HepG2 (cell line): ENCODE data around the gene METRNL. TPM values are rescaled to one million over a fixed set of nuclear protein-coding genes. Genes with fewer than 3 reads are reported as not detected.
A peak's percentile ranks its signal among the peaks of the same experiment; 100 is the strongest.

Source experiments
- ATF7-NPFF ChIP-seq: sonication (generic); formaldehyde crosslinking; IDR thresholded peaks from 2 replicates; pipeline ENCODE4 v1.8.1; 2023; ENCODE audit warnings: mild to moderate bottlenecking, low read depth, missing genetic modification reagents, moderate library complexity
- CHD2 ChIP-seq: IDR thresholded peaks from 2 replicates; pipeline ENCODE4 v1.6.1; 2011; ENCODE audit warnings: low read depth, low read length, improper control_type of control experiment
- EEA1 ChIP-seq: sonication (generic); formaldehyde crosslinking; IDR thresholded peaks from 2 replicates; pipeline ENCODE4 v1.5.1; 2020; ENCODE audit warnings: mild to moderate bottlenecking, missing genetic modification reagents, borderline replicate concordance
- ESRRA ChIP-seq: sonication (generic); formaldehyde crosslinking; IDR thresholded peaks from 2 replicates; pipeline ENCODE4 v1.5.1; 2020; ENCODE audit warnings: mild to moderate bottlenecking, low read depth, missing genetic modification reagents
- ETV5 ChIP-seq: IDR thresholded peaks from 2 replicates; pipeline ENCODE4 v1.6.1; 2018; ENCODE audit warnings: missing biosample characterization, missing genetic modification reagents, inconsistent platforms, borderline replicate concordance
- MAFF ChIP-seq: IDR thresholded peaks from 2 replicates; pipeline ENCODE4 v1.6.1; 2011; ENCODE audit warnings: low read depth, low read length, improper control_type of control experiment
- REXO4 ChIP-seq: sonication (generic); formaldehyde crosslinking; IDR thresholded peaks from 2 replicates; pipeline ENCODE4 v1.8.0; 2022; ENCODE audit warnings: missing genetic modification reagents, mild to moderate bottlenecking, borderline replicate concordance
- STAT6 ChIP-seq: sonication (generic); formaldehyde crosslinking; IDR thresholded peaks from 2 replicates; pipeline ENCODE4 v1.4.0; 2020; ENCODE audit warnings: missing genetic modification reagents, mild to moderate bottlenecking, borderline replicate concordance
- XRCC5 ChIP-seq: fragments of 200-400 bp; formaldehyde crosslinking; optimal IDR thresholded peaks from 2 replicates; pipeline ENCODE3; 2017; ENCODE audit warnings: mild to moderate bottlenecking, low read length
- ZBED4 ChIP-seq: sonication (generic); formaldehyde crosslinking; IDR thresholded peaks from 2 replicates; pipeline ENCODE4 v1.4.0; 2020; ENCODE audit warnings: missing genetic modification reagents, borderline replicate concordance
- ZC3H4 ChIP-seq: sonication (generic); formaldehyde crosslinking; IDR thresholded peaks from 2 replicates; pipeline ENCODE4 v1.4.0; 2020; ENCODE audit warnings: missing genetic modification reagents, borderline replicate concordance
- ZNF281 ChIP-seq: sonication (generic); formaldehyde crosslinking; IDR thresholded peaks from 2 replicates; pipeline ENCODE4 v1.4.0; 2020; ENCODE audit warnings: missing genetic modification reagents, borderline replicate concordance
- ZNF30 ChIP-seq: sonication (generic); formaldehyde crosslinking; IDR thresholded peaks from 2 replicates; pipeline ENCODE4 v1.5.0; 2020; ENCODE audit warnings: mild to moderate bottlenecking, missing genetic modification reagents
- ZNF549 ChIP-seq: sonication (generic); formaldehyde crosslinking; IDR thresholded peaks from 2 replicates; pipeline ENCODE4 v1.5.0; 2020; ENCODE audit warnings: missing genetic modification reagents
- ZNF710 ChIP-seq: sonication (generic); formaldehyde crosslinking; IDR thresholded peaks from 2 replicates; pipeline ENCODE4 v1.5.0; 2020; ENCODE audit warnings: mild to moderate bottlenecking, missing genetic modification reagents, borderline replicate concordance
- ZNF850 ChIP-seq: sonication (generic); formaldehyde crosslinking; conservative IDR thresholded peaks from 2 replicates; pipeline ENCODE4 v1.9.0; 2021; ENCODE audit warnings: mild to moderate bottlenecking, missing genetic modification reagents
- polyA plus RNA-seq, 8 experiments: library from polyadenylated mRNA; depleted of rRNA in 3 of 8; stranded (reverse) in 7 of 8; unstranded in 1 of 8; fragments of >200 nt; fragmentation: Illumina TruSeq in 4 of 8; extraction: Trizol in 4 of 8; gene quantifications; 2 replicates each; pipeline versions ENCODE4 v1.2.1 to v1.2.3, GENCODE V29; 2011 to 2016; ENCODE audit warnings: low read depth in 4 of 8, missing spikeins in 1 of 8, mixed read lengths in 1 of 8; ENCODE audit not compliant: insufficient read depth in 1 of 8
- total RNA-seq, 5 experiments: library from RNA; depleted of rRNA; stranded (reverse); fragments of >200 nt; fragmentation: Illumina TruSeq; extraction: Trizol; gene quantifications; 2 replicates each; pipeline ENCODE4 v1.2.3, GENCODE V29; 2016; ENCODE audit warnings: low read depth in 1 of 5

METRNL gene
- total and polyA plus RNA-seq, 2 of the 13 experiments (the other 11 are each of a cell fraction or from before 2014, with no cell fraction given), result 0.66 to 0.84 TPM

GRCh38 chr17:83051396-83052240 lies 27.8 kb upstream of the METRNL start (continued):
- TF ChIP-seq ZNF281 (CRISPR knock-in tag), result no peak
- peak; percentile 65; the same call in 1 of the 2 replicates for TF ChIP-seq ZBED4 (CRISPR knock-in tag)
- TF ChIP-seq STAT6 (CRISPR knock-in tag), result peak; percentile 31; the same call in 1 of the 2 replicates
- TF ChIP-seq ZNF30 (CRISPR knock-in tag), result 0 out of 2 replicates have a peak, but pooled peaks have one; percentile 64
- no peak; the same call in 1 of the 2 replicates for TF ChIP-seq CHD2
- peak; percentile 77 for TF ChIP-seq ZNF710 (CRISPR knock-in tag)
- TF ChIP-seq ESRRA (CRISPR knock-in tag), result peak; percentile 80; the same call in 1 of the 2 replicates
- TF ChIP-seq REXO4 (CRISPR knock-in tag), result no peak
- no peak for TF ChIP-seq ZC3H4 (CRISPR knock-in tag)
- no peak for TF ChIP-seq MAFF
- TF ChIP-seq ZNF549 (CRISPR knock-in tag), result no peak
- no peak; the same call in 1 of the 2 replicates for TF ChIP-seq ZNF850 (CRISPR knock-in tag)
- TF ChIP-seq ETV5, result no peak; the same call in 1 of the 2 replicates
- peak; percentile 53; the same call in 1 of the 2 replicates for TF ChIP-seq EEA1 (CRISPR knock-in tag)
- peak; percentile 94 for TF ChIP-seq ATF7-NPFF (CRISPR knock-in tag)
- no peak for TF ChIP-seq XRCC5
